Germinal center (tissue), 1 donor: Measurements from ENCODE around the gene SYT14.
"Not testable (repeated sequence)": the region's sequence is repeated elsewhere in the genome, so short reads cannot be mapped to it uniquely, and the experiment has no call there.

ENCODE experiments used
- DNase-seq: peaks from one replicate; pipeline ENCODE4 v3.0.0; 2012; ENCODE audit warnings: mixed read lengths, low spot score

Gene SYT14

DNA sequence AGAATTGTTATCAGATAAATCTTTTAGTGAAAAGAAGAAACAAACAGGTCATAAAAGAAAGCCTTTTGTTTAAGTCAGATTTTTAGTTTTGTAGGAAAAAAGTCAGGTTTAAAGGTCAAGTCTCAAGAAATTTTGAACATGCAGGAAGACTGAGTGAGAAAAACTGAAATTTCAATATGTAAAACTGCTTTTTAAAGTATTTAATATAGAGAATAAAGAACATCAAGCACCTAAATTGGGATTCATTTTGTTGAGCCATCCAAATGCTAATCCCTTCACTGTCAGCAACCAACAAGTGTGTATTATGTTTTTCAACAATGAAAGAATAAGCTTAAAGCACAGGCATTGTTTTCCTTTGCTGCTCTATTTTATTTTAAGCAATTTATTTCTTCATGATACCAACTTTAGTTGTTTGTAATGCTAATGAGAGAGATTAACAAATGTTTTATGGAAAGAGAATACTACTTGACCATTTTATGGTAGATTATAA, 179.7 kb downstream of the SYT14 start:
- DNase-seq: no peak

DNA sequence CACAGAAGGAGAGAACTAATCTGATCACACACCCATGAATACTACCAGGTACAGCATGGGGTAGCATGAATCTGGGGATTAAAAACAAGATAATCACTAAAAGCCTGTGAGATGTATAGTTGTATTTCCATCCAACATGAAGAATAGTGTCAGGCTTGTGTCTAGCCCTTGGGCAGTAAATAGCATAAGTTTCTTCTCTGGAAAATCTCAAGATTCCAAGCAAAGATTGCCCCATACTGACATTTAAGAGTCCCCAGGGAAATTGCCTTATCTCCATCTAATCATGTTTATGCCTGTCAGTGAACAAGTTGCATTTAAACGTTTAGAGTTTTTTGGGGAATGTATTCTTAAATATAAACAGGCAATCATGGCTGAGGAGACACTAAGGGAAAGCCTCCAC, 185.4 kb downstream of the SYT14 start:
- DNase-seq: no peak

DNA sequence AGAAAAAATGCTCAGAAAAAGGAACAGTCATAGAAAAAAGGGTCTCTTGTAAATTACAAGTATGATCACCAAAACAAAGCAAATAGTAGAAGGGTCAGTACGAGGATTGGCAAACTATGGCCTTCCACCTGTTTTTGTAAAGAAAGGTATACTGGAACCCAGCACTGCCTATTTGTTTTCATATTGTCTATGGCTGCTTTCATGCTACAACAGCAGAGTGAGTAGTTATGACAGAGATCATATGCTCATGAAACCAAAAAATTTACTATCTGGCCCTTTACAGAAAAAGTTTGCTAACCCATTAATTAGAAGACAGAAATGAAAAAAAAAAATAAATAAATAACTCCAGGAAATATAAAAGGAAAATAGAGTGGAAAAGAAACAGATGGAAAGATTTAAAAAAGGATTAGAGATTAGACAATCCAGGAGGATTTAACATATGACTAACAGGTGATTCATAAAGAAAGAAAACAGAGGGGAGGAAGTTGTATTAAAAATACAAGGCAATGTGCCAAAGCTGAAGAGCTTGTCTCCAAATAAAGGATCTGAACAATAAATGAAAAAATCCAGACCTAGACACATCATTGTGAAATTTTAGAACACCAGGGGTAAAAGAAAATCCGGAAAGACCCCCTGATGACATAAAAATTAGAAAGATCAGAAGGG, 186.0 kb downstream of the SYT14 start:
- no peak for DNase-seq

DNA sequence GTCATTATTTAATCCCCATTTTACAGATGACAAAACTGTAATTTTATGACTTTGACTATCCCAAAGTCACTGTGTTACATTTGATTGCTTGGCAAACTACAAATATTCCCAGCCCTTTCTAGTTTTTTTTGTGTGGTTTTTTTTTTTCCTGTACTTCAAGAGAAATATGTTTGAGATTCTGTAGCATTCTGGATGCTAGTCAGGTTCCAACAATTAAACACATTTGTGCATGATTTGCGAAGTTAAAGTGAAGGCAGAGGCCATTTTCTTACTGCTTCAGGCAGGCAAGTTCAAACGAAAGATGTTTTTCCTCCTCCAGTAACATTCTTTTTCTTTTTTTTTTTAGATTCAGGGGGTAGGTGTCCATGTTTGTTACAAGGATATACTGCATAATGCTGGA, 186.7 kb downstream of the SYT14 start:
- no peak for DNase-seq

DNA sequence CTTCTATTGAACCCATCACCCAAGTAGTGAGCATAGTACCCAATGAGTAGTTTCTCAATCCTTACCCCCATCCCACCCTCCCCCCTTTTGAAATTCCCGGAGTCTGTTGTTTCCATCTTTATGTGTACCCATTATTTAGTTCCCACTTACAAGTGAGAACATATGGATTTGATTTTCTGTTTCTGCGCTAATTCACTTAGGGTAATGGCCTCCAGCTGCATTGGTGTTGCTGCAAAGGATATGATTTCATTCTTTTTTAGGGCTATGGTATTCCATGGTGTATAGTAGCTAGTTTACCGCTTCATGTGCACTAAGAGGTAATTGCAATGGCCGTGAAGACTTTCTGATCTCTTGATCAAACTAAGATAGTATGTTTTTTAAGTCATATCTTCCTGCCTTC, 187.1 kb downstream of the SYT14 start:
- no peak for DNase-seq

DNA sequence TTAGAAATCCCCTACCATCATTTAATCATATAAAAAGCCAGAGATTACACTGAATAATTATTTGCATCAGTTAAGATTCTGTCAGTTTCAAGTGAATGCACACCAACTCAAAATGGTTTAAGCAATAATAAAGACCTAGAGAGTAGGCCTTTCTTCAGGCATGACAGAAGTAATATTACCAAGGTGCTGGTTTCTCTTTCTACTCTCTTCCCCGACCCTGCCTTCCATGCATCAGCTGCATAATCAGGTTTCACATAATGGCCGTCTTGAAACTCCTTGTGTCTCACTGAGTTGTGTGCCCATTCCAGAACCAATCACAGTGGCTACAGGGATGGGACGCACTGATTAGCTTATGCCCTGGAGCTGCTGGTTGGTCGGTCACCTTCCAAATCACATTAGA, 191.1 kb downstream of the SYT14 start:
- no peak for DNase-seq

DNA sequence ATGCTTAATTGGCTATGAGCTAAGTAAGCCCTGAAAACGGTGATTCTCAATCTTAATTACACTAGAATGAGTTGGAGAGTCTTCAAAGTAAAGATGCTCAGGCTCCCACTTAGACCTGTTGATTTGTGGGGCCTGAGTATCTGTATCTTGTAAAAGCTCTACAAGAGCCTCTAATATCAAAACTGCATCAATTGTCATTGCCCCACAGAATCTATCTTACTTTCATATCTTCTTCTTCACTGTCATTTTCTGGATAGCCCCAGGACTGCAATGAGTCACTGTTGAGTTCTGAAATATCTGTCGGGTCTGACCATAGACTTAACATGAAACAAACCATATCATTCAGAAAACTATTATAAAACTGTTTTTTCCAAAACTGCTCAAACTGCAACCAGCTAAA, 191.7 kb downstream of the SYT14 start:
- DNase-seq: no peak

DNA sequence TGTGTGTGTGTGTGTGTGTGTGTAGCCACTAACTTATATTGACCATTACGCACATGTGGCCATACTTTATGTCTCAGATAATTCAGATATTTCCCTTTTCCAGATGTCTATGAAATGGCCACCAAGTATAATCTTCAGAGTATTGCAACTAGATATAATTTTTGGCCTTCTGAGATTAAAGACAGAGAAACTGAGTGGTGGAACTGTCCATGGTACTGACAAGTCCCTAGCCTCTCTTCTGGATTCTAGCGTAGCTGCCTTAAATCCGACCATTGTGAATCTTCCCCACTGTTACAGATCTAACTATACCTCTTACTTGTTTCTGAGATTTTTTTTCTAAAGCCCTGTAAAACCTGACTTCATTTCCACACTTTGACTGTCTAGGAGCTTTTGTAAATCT, 194.6 kb downstream of the SYT14 start:
- DNase-seq: no peak

DNA sequence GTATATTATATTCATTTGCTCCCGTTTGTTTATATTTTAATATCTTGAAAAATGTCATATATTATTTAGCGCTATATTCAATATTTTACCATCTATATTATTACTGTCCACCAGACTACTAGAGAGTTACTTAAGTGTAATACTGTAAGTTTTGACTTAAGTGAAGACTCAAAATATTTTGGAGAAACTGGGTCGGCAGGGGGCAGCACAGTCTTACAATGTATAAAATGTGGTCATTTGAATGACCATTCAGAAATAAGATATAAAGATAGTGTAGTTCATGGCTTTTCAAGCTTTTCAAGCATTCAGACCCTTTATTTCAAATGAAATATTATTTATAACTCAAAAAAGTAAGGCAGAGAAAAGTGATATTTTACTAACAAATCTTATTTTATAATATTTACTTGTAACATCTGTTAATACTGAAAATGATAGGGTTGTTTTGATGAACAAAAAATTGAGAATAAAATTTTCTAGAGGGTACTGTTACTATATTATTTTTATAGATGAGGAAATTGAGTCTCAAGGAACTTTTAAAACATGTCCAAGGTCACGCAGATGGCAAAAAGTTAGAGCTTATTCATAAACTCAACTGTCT, 205.5 kb downstream of the SYT14 start:
- DNase-seq: peak; percentile 6

DNA sequence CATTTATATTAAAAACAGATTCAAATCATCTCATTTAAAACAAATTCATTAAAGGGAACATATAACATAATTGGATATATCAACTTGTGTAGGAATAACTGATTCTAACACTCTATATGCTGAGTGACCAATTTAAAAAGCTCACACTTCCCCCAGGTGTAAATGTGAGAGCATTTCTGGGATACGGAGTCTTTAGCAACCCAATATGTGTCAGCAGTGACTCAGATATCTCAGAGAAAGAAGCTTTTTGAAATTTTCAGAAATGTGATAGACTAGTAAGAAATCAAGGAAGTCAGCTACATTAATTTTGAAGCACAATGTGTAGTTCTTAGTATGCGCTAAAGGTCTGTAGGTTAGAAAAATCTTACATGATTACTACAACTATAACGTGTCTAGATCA, 206.7 kb downstream of the SYT14 start:
- DNase-seq: no peak

DNA sequence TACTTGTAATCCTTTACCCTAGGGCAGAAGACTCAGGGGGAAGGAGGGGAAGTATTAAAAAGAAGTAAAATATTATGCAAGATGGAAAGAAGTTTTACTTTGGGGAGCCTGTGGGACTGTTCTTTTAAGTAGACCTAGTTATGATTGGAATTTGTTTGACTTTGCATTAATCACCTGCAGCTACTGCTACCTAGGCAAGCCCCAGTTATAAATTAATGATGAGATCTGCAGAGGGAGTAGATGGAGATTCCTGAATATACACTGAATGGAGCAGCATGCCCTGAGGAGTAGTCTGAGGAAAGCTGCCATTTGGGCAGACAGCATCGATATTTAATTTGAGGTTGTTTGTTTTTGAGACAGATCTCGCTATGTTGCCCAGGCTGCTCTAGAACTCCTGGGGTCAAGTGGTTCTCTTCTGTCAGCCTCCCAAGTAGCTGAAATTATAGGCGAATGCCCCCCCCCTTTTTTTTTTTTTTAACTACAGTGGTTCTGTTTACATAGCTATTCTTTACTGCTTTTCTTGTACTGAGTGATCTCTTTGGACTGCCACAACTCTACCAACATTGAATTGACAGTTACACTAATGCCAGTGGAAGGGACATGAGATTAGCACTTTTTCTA, 213.1 kb downstream of the SYT14 start:
- no peak for DNase-seq

DNA sequence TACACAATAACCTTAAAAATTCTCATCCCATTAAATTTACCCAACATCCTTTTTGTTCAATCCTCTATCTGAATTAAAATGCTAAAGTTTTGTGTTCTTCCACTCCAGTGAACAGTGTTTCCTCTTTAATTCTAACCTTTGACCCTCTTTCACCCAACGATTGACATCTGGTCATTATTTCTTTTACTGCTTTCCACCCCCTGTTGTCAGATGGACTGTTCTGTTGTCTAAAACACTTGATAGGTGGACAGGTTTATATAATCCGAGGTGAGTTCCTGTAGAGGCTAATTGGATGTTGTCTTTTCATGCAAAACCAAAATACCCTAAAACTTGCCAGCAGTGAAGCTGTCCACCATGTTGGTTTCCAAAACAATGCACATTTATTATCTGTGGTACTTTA, 221.2 kb downstream of the SYT14 start:
- DNase-seq: no peak

DNA sequence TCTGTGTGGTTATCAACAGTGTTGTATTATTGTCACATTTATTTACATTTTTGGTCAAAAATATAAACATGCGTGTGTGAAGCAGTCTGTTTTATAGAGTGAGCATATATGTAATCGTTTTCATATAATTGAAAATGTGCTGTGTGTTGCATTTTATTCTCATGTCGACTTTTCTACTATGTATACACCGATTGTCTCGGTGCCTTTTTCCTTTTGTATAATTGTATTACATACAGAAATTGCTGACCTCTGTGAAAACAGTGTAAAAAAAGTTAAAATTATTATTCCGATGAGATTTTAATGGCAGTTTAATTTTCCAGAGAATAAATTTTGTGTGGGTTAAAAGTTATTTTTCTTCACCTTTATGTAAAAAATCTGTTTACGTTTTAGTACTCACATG, 232.2 kb downstream of the SYT14 start:
- no peak for DNase-seq

DNA sequence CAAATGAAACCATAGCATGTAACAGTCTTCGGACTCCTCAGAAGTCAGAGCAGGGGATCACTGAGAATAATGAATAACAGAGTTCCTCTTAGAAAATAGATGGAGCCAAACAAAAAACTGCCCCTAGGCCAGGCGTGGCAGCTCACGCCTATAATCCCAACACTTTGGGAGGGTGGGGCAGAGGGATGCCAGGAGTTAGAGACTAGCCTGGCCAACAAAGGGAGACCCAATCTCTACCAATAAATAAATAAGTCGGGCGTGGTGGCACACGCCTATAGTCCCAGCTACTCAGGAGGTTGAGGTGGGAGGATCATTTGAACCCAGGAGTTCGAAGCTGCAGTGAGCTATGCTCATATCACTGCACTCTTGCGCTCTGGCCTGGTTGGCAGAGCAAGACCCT, 236.1 kb downstream of the SYT14 start:
- no peak for DNase-seq

DNA sequence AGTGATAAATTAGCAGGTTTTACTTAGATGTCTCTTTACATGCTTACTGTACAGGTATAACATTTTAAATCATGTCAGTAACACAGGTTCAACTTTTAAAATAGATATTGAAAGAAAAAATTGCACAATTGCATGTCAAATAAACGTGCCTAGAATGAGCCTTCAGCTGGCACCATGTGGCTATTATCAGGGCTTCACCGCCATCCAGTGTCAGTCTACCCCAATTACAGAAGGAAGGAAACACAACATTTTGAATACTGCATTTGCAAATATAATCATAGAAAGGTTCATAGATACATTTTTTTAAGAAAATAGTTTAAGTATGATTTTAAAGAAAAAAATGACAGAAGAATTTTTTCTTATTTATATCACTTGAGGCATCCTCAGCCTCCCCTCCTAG, 247.0 kb downstream of the SYT14 start:
- DNase-seq: no peak

DNA sequence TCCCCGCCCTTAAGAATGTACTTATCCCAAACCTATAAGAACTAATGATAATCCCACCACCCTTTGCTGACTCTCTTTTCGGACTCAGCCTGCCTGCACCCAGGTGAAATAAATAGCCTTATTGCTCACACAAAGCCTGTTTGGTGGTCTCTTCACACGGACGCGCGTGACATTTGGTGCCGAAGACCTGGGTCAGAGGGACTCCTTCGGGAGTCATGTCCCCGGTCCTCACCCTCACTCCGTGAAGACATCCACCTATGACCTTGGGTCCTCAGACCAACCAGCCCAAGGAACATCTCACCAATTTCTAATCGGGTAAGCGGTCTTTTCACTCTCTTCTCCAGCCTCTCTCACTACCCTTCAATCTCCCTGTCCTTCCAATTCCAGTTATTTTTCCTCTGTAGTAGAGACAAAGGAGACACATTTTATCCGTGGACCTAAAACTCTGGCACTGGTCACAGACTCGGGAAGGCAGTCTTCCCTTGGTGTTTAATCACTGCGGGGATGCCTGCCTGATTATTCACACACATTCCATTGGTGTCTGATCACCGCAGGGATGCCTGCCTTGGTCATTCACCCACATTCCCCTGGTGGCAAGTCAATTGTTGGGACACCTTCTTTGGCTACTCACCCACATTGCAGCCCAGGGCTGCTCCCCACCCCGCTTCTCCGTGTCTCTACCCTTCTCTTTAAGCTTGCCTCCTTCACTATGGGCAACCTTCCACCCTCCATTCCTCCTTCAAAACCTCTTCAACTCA, 250.0 kb downstream of the SYT14 start:
- DNase-seq: not testable (repeated sequence)

DNA sequence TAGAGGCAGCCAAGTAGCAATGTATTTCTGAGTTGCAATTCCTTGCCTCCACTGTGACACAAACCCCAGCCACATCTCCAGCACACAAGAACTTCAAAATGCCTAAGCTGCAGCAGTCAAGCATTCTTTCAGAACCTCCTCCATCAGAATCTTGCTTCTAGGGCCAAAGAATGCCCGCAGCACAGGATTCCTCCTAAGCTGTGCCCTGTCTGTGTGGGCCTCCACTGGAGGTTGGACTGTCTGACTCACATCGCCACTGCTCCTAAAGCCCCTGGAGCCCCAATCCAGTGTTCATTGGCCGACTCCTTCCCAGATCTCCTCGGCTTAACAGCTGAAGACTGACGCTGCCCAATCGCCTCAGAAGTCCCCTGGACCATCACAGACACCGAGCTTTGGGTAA, 251.4 kb downstream of the SYT14 start:
- DNase-seq: no peak

DNA sequence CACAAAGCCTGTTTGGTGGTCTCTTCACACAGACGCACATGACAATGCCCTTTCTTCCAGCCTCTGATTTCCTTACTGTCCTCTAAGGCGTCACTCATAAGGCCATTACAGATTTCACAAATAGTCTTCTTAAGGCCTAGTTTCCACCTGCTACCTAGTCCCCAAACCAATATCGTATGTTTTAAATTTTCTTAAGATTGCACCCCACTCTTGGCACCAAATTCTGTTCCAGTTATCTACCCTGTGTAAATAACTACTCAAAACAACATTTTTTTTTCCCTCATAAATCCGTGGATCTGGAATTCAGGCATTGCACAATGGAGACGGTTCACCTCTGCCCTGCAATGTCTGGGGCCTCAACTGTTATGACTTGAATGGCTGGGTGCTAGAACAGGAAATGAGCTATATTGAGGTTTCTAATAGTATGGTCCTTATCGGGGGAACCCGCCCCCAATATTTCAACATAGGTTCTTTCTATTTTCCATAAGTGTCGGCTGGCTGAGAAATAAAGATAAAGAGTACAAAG, 257.7 kb downstream of the SYT14 start:
- DNase-seq: no peak

DNA sequence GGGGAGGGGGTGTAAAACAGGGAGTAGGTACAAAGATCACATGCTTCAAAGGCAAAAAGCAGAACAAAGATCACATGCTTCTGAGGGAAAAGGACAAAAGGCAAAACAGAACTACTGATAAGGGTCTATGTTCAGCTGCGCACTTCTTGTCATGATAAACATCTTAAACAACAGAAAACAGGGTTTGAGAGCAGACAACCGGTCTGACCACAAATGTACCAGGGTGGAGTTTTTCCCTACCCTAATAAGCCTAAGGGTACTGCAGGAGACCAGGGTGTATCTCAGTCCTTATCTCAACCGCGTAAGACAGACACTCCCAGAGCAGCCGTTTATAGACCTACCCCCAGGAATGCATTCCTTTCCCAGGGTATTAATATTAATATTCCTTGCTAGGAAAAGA, 258.2 kb downstream of the SYT14 start:
- DNase-seq: not testable (repeated sequence)

DNA sequence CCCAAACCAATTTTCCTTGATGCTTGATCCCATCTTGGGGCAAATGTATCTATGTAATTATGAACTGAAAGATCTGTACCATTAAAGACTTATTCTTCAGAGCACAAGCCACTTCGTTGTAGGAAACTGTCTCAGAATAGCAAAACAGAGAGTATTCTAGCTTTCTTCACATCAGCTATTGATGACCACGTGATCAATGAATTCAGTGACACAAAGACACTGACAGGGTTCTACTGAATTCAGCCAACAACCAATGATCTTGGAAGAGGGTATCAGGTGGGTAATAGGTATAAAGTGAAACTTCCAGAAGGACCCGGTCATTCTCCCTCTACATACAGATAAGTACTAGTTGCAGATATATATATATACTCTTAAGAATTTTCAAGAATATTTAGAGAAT, 260.8 kb downstream of the SYT14 start:
- no peak for DNase-seq

DNA sequence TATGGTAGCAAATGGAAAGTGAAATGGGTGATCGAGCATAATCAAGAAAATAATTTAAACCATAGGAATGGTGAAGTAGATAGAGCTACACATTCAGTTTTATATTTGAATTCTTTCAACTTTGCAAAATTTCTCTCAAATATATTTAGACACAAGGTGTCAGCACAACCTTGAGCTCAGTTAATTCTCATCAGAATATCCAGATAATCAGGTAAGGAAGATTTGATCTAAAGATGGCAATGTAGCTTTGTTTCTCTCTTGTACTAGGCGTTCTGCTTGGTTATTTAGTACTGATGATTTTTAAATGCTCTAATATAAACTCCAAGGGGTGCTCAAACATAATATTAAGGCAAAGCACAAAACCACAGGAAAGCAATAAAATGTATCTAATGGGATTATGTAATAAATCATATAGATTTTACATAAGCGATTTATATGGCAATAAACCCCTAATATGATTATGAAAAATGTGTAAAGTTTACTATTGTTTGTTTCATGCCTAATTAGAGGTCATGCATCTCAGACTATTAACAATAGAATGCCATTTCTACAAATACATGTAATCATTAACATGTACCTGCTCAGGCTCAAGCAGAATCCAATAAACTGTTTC, 262.2 kb downstream of the SYT14 start:
- no peak for DNase-seq

DNA sequence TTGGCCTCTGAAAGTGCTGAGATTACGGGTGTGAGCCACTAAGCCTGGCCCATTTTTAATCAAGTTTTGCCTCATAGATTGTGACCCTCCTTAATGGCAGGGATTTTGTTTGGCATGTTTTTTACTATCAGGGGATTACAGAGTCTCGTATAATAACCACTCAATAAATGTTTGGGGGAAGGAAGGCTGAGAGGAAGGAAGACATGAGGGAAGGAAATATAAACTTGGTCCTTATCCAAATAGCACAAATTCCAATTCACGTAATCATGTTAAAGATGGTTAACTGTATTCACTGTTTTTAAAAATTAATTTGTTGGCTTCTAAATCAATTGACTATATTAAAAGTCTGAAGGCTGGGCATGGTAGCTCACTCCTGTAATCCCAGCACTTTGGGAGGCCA, 263.7 kb downstream of the SYT14 start:
- no peak for DNase-seq
